ENCODE measurements around the gene NDUFS2. TPM values are rescaled to one million over a fixed set of nuclear protein-coding genes. Genes with fewer than 3 reads are reported as not detected.

NDUFS2 gene
- total and polyA plus RNA-seq, 4 experiments from 2014 or later, result 89.9 to 112 (median 95.1) TPM

DNA sequence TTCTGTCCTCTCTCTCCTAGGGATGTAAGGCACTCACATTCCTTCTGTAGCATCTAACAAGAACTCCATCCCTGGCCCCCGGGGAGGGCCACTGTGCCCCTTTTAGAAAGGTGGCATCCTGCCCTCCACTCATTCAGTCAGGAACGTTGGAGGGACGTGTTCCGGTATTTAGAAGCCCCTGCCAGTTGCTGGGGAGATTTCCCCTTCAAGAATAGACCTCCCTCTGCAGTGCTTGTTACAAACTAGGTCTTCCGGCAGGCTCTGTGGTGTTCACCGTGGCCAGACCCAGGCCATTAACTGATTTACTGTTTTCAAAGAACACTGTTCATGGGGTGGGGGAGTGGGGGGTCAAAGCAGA is 57.2 kb downstream of the NDUFS2 start:
- Histone ChIP-seq H3K4me1 (ENCODE audit: insufficient read depth, low read length) (peaks cover 5% of the 10 kb centered on the region), H3K36me3 (ENCODE audit: insufficient read depth, low read length) (no peaks in the 10 kb centered on the region), H3K27ac (ENCODE audit: low read depth, low read length) (no peak overlapping the region), H3K4me3 (ENCODE audit: low read length in 2 of 2) (no peak overlapping the region), H3K9me3 (ENCODE audit: control insufficient read depth in 1 of 2, low read length in 2 of 2) (no peaks in the 10 kb centered on the region), H3K27me3 (ENCODE audit: insufficient read depth, low read length) (peaks cover 31% of the 10 kb centered on the region)
- Mint-ChIP-seq H3K27me3 (peaks cover 40 to 49% of the 10 kb centered on the region in 2 donors), H3K36me3 (peaks cover 7 to 9% of the 10 kb centered on the region in 2 donors), H3K9me3 (peaks cover 3 to 30% (median 24%) of the 10 kb centered on the region in 8 donors), H3K27ac (no peak overlapping the region), H3K4me3 (peak overlapping the region; percentile 36 to 79 (median 69)), H3K4me1 (peaks cover 7 to 17% (median 13%) of the 10 kb centered on the region in 4 donors)
- POLR2A ChIA-PET (ENCODE audit: partially characterized antibody), result interaction anchor here (1.2 to 1.6 kb wide), 2 partner anchors 47 to 57 kb away, joined by 3 to 4 read pairs; partner anchors contain the start of gene NDUFS2
- no peak for DNase-seq
- CTCF ChIA-PET (ENCODE audit: partially characterized antibody), result interaction anchor here (0.8 to 1.0 kb wide), 2 partner anchors 9 to 34 kb away, joined by 3 read pairs; partner anchors contain the start of gene TOMM40L
- intact Hi-C loops (cut with micrococcal nuclease), result no loop called here

DNA sequence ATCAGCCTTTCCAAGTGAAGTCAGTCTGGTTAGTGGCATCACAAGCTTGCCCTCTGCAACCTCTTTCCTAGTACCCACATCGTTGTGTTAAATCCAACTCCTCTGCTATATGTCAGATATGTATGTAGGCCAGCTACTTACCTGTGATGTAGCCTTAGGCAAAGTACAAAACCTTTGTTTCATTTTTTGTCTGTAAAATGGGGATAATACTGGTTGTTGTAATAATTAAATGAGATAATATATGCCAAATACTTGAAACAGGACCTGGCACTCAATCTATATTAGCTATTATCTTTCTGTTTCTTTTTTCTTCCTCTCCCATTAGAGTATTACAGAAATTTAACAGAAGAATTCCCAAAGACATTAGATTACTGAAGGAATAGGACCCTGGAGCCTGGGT is 57.6 kb downstream of the NDUFS2 start:
- Histone ChIP-seq H3K36me3 (ENCODE audit: insufficient read depth, low read length) (no peaks in the 10 kb centered on the region), H3K27me3 (ENCODE audit: insufficient read depth, low read length) (peaks cover 31% of the 10 kb centered on the region), H3K4me3 (ENCODE audit: low read length in 2 of 2) (no peak overlapping the region), H3K9me3 (ENCODE audit: control insufficient read depth in 1 of 2, low read length in 2 of 2) (no peaks in the 10 kb centered on the region), H3K27ac (ENCODE audit: low read depth, low read length) (no peak overlapping the region), H3K4me1 (ENCODE audit: insufficient read depth, low read length) (peaks cover 5% of the 10 kb centered on the region)
- ChIA-PET CTCF (ENCODE audit: partially characterized antibody) (interaction anchor here (1.0 kb wide), 1 partner anchor 34 kb away, joined by 3 read pairs; the partner anchor contains the start of gene TOMM40L), POLR2A (ENCODE audit: partially characterized antibody) (interaction anchor here (1.6 kb wide), 1 partner anchor 57 kb away, joined by 3 read pairs; the partner anchor contains the start of gene NDUFS2)
- peaks cover 43 to 51% of the 10 kb centered on the region in 2 donors for H3K27me3 Mint-ChIP-seq
- peak overlapping the region in 7 of 8 donors; percentile 32 to 79 (median 59) for H3K4me3 Mint-ChIP-seq
- no peak overlapping the region for H3K27ac Mint-ChIP-seq
- intact Hi-C loops (cut with micrococcal nuclease), result no loop called here
- H3K36me3 Mint-ChIP-seq, result peaks cover 7 to 9% of the 10 kb centered on the region in 2 donors
- peaks cover 3 to 30% (median 24%) of the 10 kb centered on the region in 8 donors for H3K9me3 Mint-ChIP-seq
- H3K4me1 Mint-ChIP-seq, result peaks cover 7 to 17% (median 13%) of the 10 kb centered on the region in 4 donors
- no peak for DNase-seq

DNA sequence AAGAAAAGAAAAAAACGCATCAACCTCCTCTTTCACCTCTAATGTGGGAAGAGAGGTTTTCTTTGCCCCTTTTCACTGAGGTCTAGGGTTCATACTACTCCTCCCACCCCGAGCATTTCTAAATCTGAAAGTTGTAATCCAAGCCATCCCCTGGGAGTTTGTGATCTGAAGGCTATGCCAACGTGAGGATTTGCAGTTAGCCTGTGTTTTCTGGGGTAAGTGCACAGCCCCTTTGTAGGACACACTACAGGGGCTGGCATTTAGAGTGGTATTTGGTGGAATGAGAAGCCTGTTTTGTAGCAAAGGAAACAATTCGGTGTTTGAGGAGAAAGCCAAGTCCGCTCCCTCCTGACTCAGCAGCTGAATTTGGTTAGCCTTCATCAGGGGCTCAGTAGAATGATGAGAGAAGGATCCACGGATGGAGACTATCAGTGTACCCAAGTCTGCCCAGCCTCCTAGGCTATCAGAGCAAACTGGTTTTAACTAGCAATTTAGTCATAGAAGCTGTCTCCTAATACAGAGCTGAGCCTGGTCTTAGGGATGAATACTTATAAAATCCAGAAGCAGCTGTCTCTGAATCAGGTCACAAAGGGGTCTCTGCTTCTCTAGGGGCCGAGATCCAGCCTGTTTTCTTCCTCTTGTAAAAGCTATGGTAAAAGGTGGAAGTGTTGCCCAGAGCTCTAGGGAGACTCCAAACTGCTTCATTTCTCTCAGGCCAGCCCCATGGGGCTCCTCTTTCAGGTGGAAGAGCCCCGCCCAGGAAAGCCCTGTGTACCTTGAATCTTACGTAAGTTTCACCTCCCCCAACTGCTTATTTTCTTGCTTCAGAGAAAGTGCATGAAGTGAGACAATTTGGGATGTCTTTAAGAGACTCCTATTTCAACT is 58.5 kb downstream of the NDUFS2 start:
- H3K9me3 ChIP-seq (ENCODE audit: control insufficient read depth in 1 of 2, low read length in 2 of 2), result no peaks in the 10 kb centered on the region
- H3K9me3 Mint-ChIP-seq, result peaks cover 3 to 30% (median 24%) of the 10 kb centered on the region in 8 donors
- intact Hi-C loops (cut with micrococcal nuclease), result no loop called here
- no peak overlapping the region for H3K27ac Mint-ChIP-seq
- H3K36me3 Mint-ChIP-seq, result peaks cover 7 to 9% of the 10 kb centered on the region in 2 donors
- CTCF ChIA-PET (ENCODE audit: partially characterized antibody), result no interaction called here
- H3K4me1 Mint-ChIP-seq, result peaks cover 7 to 17% (median 13%) of the 10 kb centered on the region in 4 donors
- H3K4me3 ChIP-seq (ENCODE audit: low read length in 2 of 2), result no peak overlapping the region
- no peaks in the 10 kb centered on the region for H3K36me3 ChIP-seq (ENCODE audit: insufficient read depth, low read length)
- H3K27ac ChIP-seq (ENCODE audit: low read depth, low read length), result no peak overlapping the region
- H3K4me1 ChIP-seq (ENCODE audit: insufficient read depth, low read length), result peaks cover 5% of the 10 kb centered on the region
- POLR2A ChIA-PET (ENCODE audit: partially characterized antibody), result interaction anchor here (0.6 kb wide), 1 partner anchor 163 kb away, joined by 3 read pairs; no protein-coding TSS in a partner anchor
- H3K4me3 Mint-ChIP-seq, result peak overlapping the region in 1 of 8 donors; percentile 50
- peaks cover 46 to 53% of the 10 kb centered on the region in 2 donors for H3K27me3 Mint-ChIP-seq
- peaks cover 31% of the 10 kb centered on the region for H3K27me3 ChIP-seq (ENCODE audit: insufficient read depth, low read length)
- no peak for DNase-seq

DNA sequence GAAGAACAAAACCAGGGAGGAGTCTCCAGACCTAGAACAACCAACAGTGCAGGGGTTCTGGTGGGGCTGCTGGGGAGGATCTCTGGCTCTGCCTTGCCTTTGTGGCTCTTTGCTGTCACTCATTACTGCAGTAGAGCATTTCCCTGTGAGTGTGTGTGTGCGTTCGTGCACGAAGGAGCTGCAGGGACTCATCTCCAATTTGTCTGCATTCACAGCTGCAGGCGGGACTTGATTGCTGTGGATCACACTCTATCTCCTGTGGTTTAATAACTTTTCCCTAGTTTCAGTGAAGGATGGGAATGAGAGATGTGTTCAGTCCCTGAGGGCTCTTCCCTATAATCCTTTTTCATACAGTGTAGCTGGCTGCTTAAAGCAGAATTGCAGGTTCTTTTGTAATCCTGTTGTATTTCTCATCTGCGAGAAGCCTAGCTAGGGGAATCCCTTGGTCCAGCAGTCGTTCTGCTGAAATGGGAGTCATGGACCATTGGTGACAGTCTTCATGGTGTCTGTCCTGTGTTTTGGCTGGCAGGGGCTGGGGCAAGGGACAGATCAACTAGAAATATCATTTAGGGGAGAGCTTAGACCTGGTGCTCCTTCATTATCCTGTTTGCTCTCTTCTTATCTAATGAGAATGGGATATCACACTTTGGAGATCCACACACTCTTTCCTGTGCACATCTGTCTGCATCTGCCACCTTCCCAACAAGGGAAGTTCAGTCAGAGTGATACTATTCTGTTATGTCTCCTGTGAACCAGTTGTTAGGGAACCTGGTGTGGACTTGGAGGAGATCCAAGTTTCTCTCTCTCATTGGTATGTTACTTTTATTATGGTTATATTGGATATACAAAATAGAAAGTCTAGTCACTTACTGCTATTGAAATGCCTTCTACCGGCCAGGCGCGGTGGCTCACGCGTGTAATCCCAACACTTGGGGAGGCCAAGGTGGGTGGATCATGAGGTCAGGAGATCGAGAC is 59.4 kb downstream of the NDUFS2 start:
- no peak for DNase-seq
- Mint-ChIP-seq H3K4me3 (no peak overlapping the region), H3K36me3 (peaks cover 7 to 9% of the 10 kb centered on the region in 2 donors), H3K27ac (no peak overlapping the region), H3K9me3 (peaks cover 3 to 22% (median 19%) of the 10 kb centered on the region in 8 donors), H3K4me1 (peaks cover 7 to 17% (median 13%) of the 10 kb centered on the region in 4 donors), H3K27me3 (peaks cover 44 to 53% of the 10 kb centered on the region in 2 donors)
- H3K9me3 ChIP-seq (ENCODE audit: control insufficient read depth in 1 of 2, low read length in 2 of 2), result no peaks in the 10 kb centered on the region
- ChIA-PET POLR2A (ENCODE audit: partially characterized antibody) (interaction anchor here (0.6 kb wide), 1 partner anchor 164 kb away, joined by 3 read pairs; no protein-coding TSS in a partner anchor), CTCF (ENCODE audit: partially characterized antibody) (interaction anchor here (1.1 kb wide), 1 partner anchor 120 kb away, joined by 3 read pairs; no protein-coding TSS in a partner anchor)
- peaks cover 5% of the 10 kb centered on the region for H3K4me1 ChIP-seq (ENCODE audit: insufficient read depth, low read length)
- intact Hi-C loops (cut with micrococcal nuclease), result no loop called here
- no peak overlapping the region for H3K4me3 ChIP-seq (ENCODE audit: low read length in 2 of 2)
- peaks cover 31% of the 10 kb centered on the region for H3K27me3 ChIP-seq (ENCODE audit: insufficient read depth, low read length)
- no peak overlapping the region for H3K27ac ChIP-seq (ENCODE audit: low read depth, low read length)
- no peaks in the 10 kb centered on the region for H3K36me3 ChIP-seq (ENCODE audit: insufficient read depth, low read length)

Small RNAs within 50 kb of the gene (microRNA-seq; reads per million reads assigned to microRNA genes)
- not detected for gene MIR5187 (ENCODE audit: borderline microRNAs expressed, borderline number of aligned reads, borderline replicate concordance)

Other genes with a start within 250 kb of the NDUFS2 start
- gene ITLN2, start 247.6 kb upstream of the NDUFS2 start, total RNA-seq, result not detected
- gene ITLN2, start 247.6 kb upstream of the NDUFS2 start, polyA plus RNA-seq, result not detected
- gene F11R, start 181.2 kb upstream of the NDUFS2 start, total RNA-seq, result 10 to 100 TPM; 19.3 to 27.1 TPM
- 10 to 100 TPM; 15.9 to 33.2 TPM for gene F11R, start 181.2 kb upstream of the NDUFS2 start, polyA plus RNA-seq
- 10 to 100 TPM; 92.0 to 93.1 TPM for gene TSTD1, start 163.4 kb upstream of the NDUFS2 start, total RNA-seq
- gene TSTD1, start 163.4 kb upstream of the NDUFS2 start, polyA plus RNA-seq, result 100 to 1,000 TPM; 264 to 411 TPM
- 100 to 1,000 TPM; 101 to 102 TPM for gene USF1, start 156.4 kb upstream of the NDUFS2 start, total RNA-seq
- 1 to 10 TPM; 1.4 to 5.9 TPM for gene USF1, start 156.4 kb upstream of the NDUFS2 start, polyA plus RNA-seq
- 100 to 1,000 TPM; 222 to 226 TPM for gene ARHGAP30, start 132.5 kb upstream of the NDUFS2 start, total RNA-seq
- 100 to 1,000 TPM in 1 of 2 donors, 10 to 100 TPM in 1; 63.4 to 213 TPM for gene ARHGAP30, start 132.5 kb upstream of the NDUFS2 start, polyA plus RNA-seq
- not detected for gene NECTIN4, start 112.8 kb upstream of the NDUFS2 start, total RNA-seq
- gene NECTIN4, start 112.8 kb upstream of the NDUFS2 start, polyA plus RNA-seq, result not detected
- gene KLHDC9, start 104.0 kb upstream of the NDUFS2 start, total RNA-seq, result under 1 TPM; 0.52 to 0.53 TPM
- 1 to 10 TPM in 1 of 2 donors, under 1 TPM in 1; 0.68 to 2.4 TPM for gene KLHDC9, start 104.0 kb upstream of the NDUFS2 start, polyA plus RNA-seq
- 10 to 100 TPM; 40.8 to 41.0 TPM for gene PFDN2, start 84.3 kb upstream of the NDUFS2 start, total RNA-seq
- 10 to 100 TPM; 70.9 to 89.1 TPM for gene PFDN2, start 84.3 kb upstream of the NDUFS2 start, polyA plus RNA-seq
- gene NIT1, start 84.3 kb upstream of the NDUFS2 start, total RNA-seq, result 10 to 100 TPM; 49.0 to 50.5 TPM
- 10 to 100 TPM; 17.5 to 21.4 TPM for gene NIT1, start 84.3 kb upstream of the NDUFS2 start, polyA plus RNA-seq
- 10 to 100 TPM; 39.1 to 41.4 TPM for gene DEDD, start 69.7 kb upstream of the NDUFS2 start, total RNA-seq
- gene DEDD, start 69.7 kb upstream of the NDUFS2 start, polyA plus RNA-seq, result 10 to 100 TPM; 40.7 to 42.0 TPM
- 10 to 100 TPM; 87.2 to 87.4 TPM for gene UFC1, start 48.4 kb upstream of the NDUFS2 start, total RNA-seq
- gene UFC1, start 48.4 kb upstream of the NDUFS2 start, polyA plus RNA-seq, result 100 to 1,000 TPM; 146 to 176 TPM
- 10 to 100 TPM; 62.0 to 63.6 TPM for gene USP21, start 42.9 kb upstream of the NDUFS2 start, total RNA-seq
- 10 to 100 TPM; 15.5 to 30.6 TPM for gene USP21, start 42.9 kb upstream of the NDUFS2 start, polyA plus RNA-seq
- gene PPOX, start 35.9 kb upstream of the NDUFS2 start, total RNA-seq, result 10 to 100 TPM; 59.4 to 69.8 TPM
- 10 to 100 TPM; 16.3 to 25.7 TPM for gene PPOX, start 35.9 kb upstream of the NDUFS2 start, polyA plus RNA-seq
- 10 to 100 TPM; 64.6 to 71.5 TPM for gene B4GALT3, start 24.9 kb upstream of the NDUFS2 start, total RNA-seq
- 10 to 100 TPM; 55.9 to 60.5 TPM for gene B4GALT3, start 24.9 kb upstream of the NDUFS2 start, polyA plus RNA-seq
- gene ADAMTS4, start 3.3 kb upstream of the NDUFS2 start, total RNA-seq, result 1 to 10 TPM; 1.4 to 2.4 TPM
- under 1 TPM in 1 of 2 donors, not detected in 1; 0.07 TPM for gene ADAMTS4, start 3.3 kb upstream of the NDUFS2 start, polyA plus RNA-seq
- gene FCER1G, start 12.9 kb downstream of the NDUFS2 start, total RNA-seq, result 10 to 100 TPM in 1 of 2 experiments, 1 to 10 TPM in 1; 9.9 to 10.5 TPM
- gene FCER1G, start 12.9 kb downstream of the NDUFS2 start, polyA plus RNA-seq, result 1 to 10 TPM; 2.1 to 2.8 TPM
- gene APOA2, start 21.3 kb downstream of the NDUFS2 start, total RNA-seq, result not detected
- gene APOA2, start 21.3 kb downstream of the NDUFS2 start, polyA plus RNA-seq, result not detected
- gene TOMM40L, start 23.7 kb downstream of the NDUFS2 start, total RNA-seq, result 1 to 10 TPM; 8.2 to 8.8 TPM
- 1 to 10 TPM; 2.9 to 6.9 TPM for gene TOMM40L, start 23.7 kb downstream of the NDUFS2 start, polyA plus RNA-seq
- not detected for gene NR1I3, start 35.8 kb downstream of the NDUFS2 start, total RNA-seq
- gene NR1I3, start 35.8 kb downstream of the NDUFS2 start, polyA plus RNA-seq, result under 1 TPM in 1 of 2 donors, not detected in 1; 0.13 TPM
- not detected for gene PCP4L1, start 56.4 kb downstream of the NDUFS2 start, total RNA-seq
- gene PCP4L1, start 56.4 kb downstream of the NDUFS2 start, polyA plus RNA-seq, result not detected
- 10 to 100 TPM; 11.1 to 11.9 TPM for gene MPZ, start 107.6 kb downstream of the NDUFS2 start, total RNA-seq
- gene MPZ, start 107.6 kb downstream of the NDUFS2 start, polyA plus RNA-seq, result under 1 TPM in 1 of 2 donors, not detected in 1; 0.14 TPM
- 100 to 1,000 TPM; 106 to 108 TPM for gene SDHC, start 112.0 kb downstream of the NDUFS2 start, total RNA-seq
- 100 to 1,000 TPM; 183 to 296 TPM for gene SDHC, start 112.0 kb downstream of the NDUFS2 start, polyA plus RNA-seq
- gene CFAP126, start 165.5 kb downstream of the NDUFS2 start, total RNA-seq, result not detected
- not detected for gene CFAP126, start 165.5 kb downstream of the NDUFS2 start, polyA plus RNA-seq

All from CD4-positive, alpha-beta memory T cell (primary cell).